Activated CD4-positive, CD25-positive, alpha-beta regulatory T cell treated with anti-CD3 and anti-CD28 coated beads, Interleukin-2, amount 50 U/mL, for 16 hours (primary cell): ENCODE data around the gene HEATR5A.
"Not testable (repeated sequence)": the region's sequence is repeated elsewhere in the genome, so short reads cannot be mapped to it uniquely, and the experiment has no call there.

Experiments used
- DNase-seq: peaks from one replicate; pipeline ENCODE4 v3.0.0-alpha.2; 2020; ENCODE audit warnings: low read depth, low spot score

The HEATR5A gene

GRCh38 chr14:31283578-31284252 lies 136.6 kb downstream of the HEATR5A start:
- DNase-seq, result no peak

- DNase-seq, result no peak
These were observed 137.2 kb downstream of the HEATR5A start for GRCh38 chr14:31283153-31283552.

GRCh38 chr14:31280871-31281220 lies 139.5 kb downstream of the HEATR5A start:
- no peak for DNase-seq

GRCh38 chr14:31280132-31280870 lies 140.0 kb downstream of the HEATR5A start:
- no peak for DNase-seq

- no peak for DNase-seq
These were observed 141.5 kb downstream of the HEATR5A start for GRCh38 chr14:31278883-31279282.

GRCh38 chr14:31277085-31277484 lies 143.3 kb downstream of the HEATR5A start:
- no peak for DNase-seq

- not testable (repeated sequence) for DNase-seq
These were observed 143.9 kb downstream of the HEATR5A start for GRCh38 chr14:31276417-31276816.

- no peak for DNase-seq
These were observed 144.6 kb downstream of the HEATR5A start for GRCh38 chr14:31275731-31276130.

- DNase-seq, result no peak
These were observed 148.7 kb downstream of the HEATR5A start for GRCh38 chr14:31271648-31272047.

- no peak for DNase-seq
These were observed 150.1 kb downstream of the HEATR5A start for GRCh38 chr14:31270196-31270772.

- no peak for DNase-seq
These were observed 150.6 kb downstream of the HEATR5A start for GRCh38 chr14:31269634-31270195.

- no peak for DNase-seq
These were observed 152.1 kb downstream of the HEATR5A start for GRCh38 chr14:31268216-31268615.

GRCh38 chr14:31266437-31267331 lies 153.7 kb downstream of the HEATR5A start:
- no peak for DNase-seq

GRCh38 chr14:31265701-31266398 lies 154.5 kb downstream of the HEATR5A start:
- no peak for DNase-seq

GRCh38 chr14:31263485-31264133 lies 156.7 kb downstream of the HEATR5A start:
- no peak for DNase-seq

GRCh38 chr14:31261859-31262731 lies 158.3 kb downstream of the HEATR5A start:
- DNase-seq, result no peak

- DNase-seq, result no peak
These were observed 158.9 kb downstream of the HEATR5A start for GRCh38 chr14:31261523-31261858.

- DNase-seq, result not testable (repeated sequence)
These were observed 161.3 kb downstream of the HEATR5A start for GRCh38 chr14:31259040-31259435.

- DNase-seq, result no peak
These were observed 161.8 kb downstream of the HEATR5A start for GRCh38 chr14:31258427-31259039.
